Activated CD4-positive, alpha-beta T cell treated with anti-CD3 and anti-CD28 coated beads, Interleukin-2, Interleukin-6, amounts not matched to agents 100 ng/mL and 50 ng/mL, durations not matched to agents 16 hours and 8 hours (primary cell): Measurements from ENCODE around the gene CRTC1.
"Not testable (repeated sequence)": the region's sequence is repeated elsewhere in the genome, so short reads cannot be mapped to it uniquely, and the experiment has no call there.

ENCODE experiments used
- DNase-seq: peaks from one replicate; pipeline ENCODE4 v3.0.0-alpha.2; 2020

CRTC1 gene

GRCh38 chr19:18815673-18816072 is 132.2 kb downstream of the CRTC1 start:
- DNase-seq = no peak

DNA sequence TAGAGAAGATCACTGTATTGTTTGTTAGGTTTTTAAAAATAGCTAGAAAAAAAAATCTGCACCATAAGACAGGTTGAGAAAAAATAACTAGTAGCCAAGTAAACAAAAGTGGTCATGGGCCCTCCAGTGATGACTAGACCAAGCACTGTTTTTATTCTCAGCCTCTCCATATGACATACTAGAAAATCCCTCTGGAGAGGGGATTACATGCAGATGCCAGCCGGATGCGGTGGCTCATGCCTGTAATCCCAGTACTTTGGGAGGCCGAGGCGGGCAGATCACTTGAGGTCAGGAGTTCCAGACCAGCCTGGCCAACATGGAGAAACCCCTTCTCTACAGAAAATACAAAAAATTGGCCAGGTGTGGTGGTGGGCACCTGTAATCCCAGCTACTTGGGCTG is 133.2 kb downstream of the CRTC1 start:
- DNase-seq = not testable (repeated sequence)

- DNase-seq = no peak
Observed at GRCh38 chr19:18817574-18817973, 134.1 kb downstream of the CRTC1 start.

GRCh38 chr19:18828786-18829185 is 145.3 kb downstream of the CRTC1 start:
- no peak for DNase-seq

DNA sequence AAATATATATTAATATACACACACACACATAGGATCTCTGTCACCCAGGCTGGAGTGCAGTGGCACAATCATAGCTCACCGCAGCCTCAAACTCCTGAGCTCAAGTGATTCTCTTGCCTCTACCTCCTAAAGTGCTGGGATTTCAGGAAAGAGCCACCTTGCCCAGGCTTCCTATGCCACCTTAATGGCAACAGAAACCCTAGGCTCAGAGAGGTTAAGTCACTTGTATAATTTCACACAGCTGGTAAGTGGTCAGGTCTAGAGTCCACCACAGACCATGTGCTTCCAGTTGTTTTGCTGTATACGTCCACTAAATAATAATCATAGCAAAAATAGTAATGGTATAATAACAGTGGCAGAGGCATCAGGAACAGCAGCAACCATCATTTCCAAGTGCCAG is 147.0 kb downstream of the CRTC1 start:
- no peak for DNase-seq

DNA sequence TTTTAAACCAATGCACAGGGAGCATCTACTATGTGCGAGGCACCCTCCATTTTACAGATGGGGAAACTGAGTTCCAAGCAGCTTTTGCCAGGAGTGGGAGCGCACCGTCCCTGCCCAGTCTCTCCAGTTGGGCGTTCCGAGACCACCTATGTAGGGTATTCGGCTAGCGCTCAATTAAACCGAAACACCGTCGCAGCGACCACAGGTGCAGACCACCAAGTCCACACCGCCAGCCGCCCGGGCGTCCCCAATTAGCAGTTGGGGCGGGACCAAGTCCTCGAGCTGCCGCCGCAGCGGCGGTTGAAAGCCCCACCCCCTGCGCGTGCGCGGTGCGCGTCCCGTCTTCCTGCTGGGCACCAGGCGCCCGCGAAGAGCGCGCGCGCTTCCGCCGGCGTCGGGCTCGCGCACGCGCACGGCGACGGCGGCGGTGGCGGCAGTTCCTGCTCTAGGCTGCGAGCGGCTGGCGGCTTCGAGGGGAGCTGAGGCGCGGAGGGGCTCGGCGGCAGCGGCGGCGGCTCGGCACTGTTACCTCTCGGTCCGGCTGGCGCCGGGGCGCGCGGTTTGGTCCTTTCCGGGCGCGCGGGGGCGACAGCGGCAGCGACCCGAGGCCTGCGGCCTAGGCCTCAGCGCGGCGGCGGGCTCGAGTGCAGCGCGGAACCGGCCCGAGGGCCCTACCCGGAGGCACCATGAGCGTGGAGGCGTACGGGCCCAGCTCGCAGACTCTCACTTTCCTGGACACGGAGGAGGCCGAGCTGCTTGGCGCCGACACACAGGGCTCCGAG is 148.2 kb downstream of the CRTC1 start, which contains the start of gene UPF1:
UPF1 (plus strand) TSS at position 436 of the 782 bp plus-strand sequence; CDS start at position 687, 251 bp downstream.
- DNase-seq = peak; percentile 97
